Panc1 (cell line): ENCODE data around the gene SLX4IP. TPM values are rescaled to one million over a fixed set of nuclear protein-coding genes. Genes with fewer than 3 reads are reported as not detected.

Experiments used
- ATAC-seq: fragments of 200-7000 bp; cut with Tn5 transposase; 2 replicates; pipeline ENCODE4 v1.9.1; 2020; ENCODE audit warnings: mild to moderate bottlenecking, moderate library complexity
- BruUV-seq: library from RNA; stranded (reverse); fragments of 400-500 nt; replicated peaks from 2 replicates; lab custom pipeline; 2021; lab: Mats Ljungman, UMichigan
- CTCF ChIA-PET: fragments of 300-600 bp; sonication (Branson Sonifier 250); formaldehyde crosslinking; loops from one replicate; lab custom pipeline; 2022; ENCODE audit warnings: antibody characterized with exemption; lab: Charles Lee
- POLR2A ChIA-PET: fragments of 300-600 bp; sonication (Branson Sonifier 250); formaldehyde crosslinking; loops from one replicate; lab custom pipeline; 2022; ENCODE audit warnings: antibody characterized with exemption; lab: Charles Lee
- DNase-seq: peaks from one replicate; pipeline ENCODE4 v3.0.0-alpha.2; 2010; ENCODE audit warnings: low read depth, low spot score
- H3K27ac ChIP-seq: 2 replicates; pipeline ENCODE4 v1.5.1; 2011; ENCODE audit warnings: mild to moderate bottlenecking, low read length, inconsistent platforms
- H3K27me3 ChIP-seq: fragments of 200-500 bp; sonication (Bioruptor generic); 2 replicates; pipeline ENCODE4 v1.6.0; 2014; ENCODE audit warnings: low read length, inconsistent platforms; ENCODE audit not compliant: control insufficient read depth, insufficient read depth
- H3K36me3 ChIP-seq: fragments of 200-500 bp; sonication (Bioruptor generic); 2 replicates; pipeline ENCODE4 v1.5.1; 2014; ENCODE audit warnings: inconsistent platforms, mild to moderate bottlenecking, low read length, moderate library complexity; ENCODE audit not compliant: control insufficient read depth, insufficient read depth
- H3K4me1 ChIP-seq: 2 replicates; pipeline ENCODE4 v1.5.1; 2011; ENCODE audit warnings: inconsistent platforms, mild to moderate bottlenecking, low read length, moderate library complexity; ENCODE audit not compliant: control insufficient read depth, insufficient read depth
- H3K4me3 ChIP-seq, 2 experiments: 2 replicates each; pipeline ENCODE4 v1.5.1; 2011 to 2012; ENCODE audit warnings: low read depth in 2 of 2, low read length in 2 of 2, mild to moderate bottlenecking in 2 of 2, inconsistent platforms in 1 of 2, moderate library complexity in 1 of 2
- H3K9me3 ChIP-seq: fragments of 200-500 bp; sonication (Bioruptor generic); 2 replicates; pipeline ENCODE4 v1.5.1; 2014; ENCODE audit warnings: low read depth, mild to moderate bottlenecking, inconsistent platforms, low read length, moderate library complexity; ENCODE audit not compliant: control insufficient read depth, insufficient read depth
- POLR2AphosphoS5 ChIP-seq: IDR thresholded peaks from 2 replicates; pipeline ENCODE4 v1.6.1; 2012; ENCODE audit warnings: mild to moderate bottlenecking, low read depth, low read length, moderate library complexity
- SIN3A ChIP-seq: IDR thresholded peaks from 2 replicates; pipeline ENCODE4 v1.6.1; 2012; ENCODE audit warnings: low read depth, mild to moderate bottlenecking, low read length, moderate library complexity, borderline replicate concordance; ENCODE audit not compliant: insufficient read depth
- TCF7L2 ChIP-seq: IDR thresholded peaks from 2 replicates; pipeline ENCODE4 v1.6.1; 2011; ENCODE audit warnings: mild to moderate bottlenecking, low read depth, low read length, inconsistent platforms
- in situ Hi-C: cut with HindIII; loops from 2 replicates; pipeline ENCODE4 v1.10.0; 2016; ENCODE audit warnings: low sequenced_read_pairs, low pct_unique_long_range_greater_than_20kb
- intact Hi-C: fragments of 100-400 bp; cut with micrococcal nuclease; formaldehyde crosslinking; loops from one replicate; pipeline ENCODE4 v1.10.0; 2022; ENCODE audit not compliant: unreplicated experiment
- total RNA-seq: library from RNA; stranded (reverse); gene quantifications from one replicate; pipeline ENCODE4 v1.2.1, GENCODE V29; 2021; ENCODE audit not compliant: unreplicated experiment
- TF ChIP-seq, protein P1 (sequence below), 2 experiments: IDR thresholded peaks; 2 replicates each; pipeline ENCODE4 v1.6.1; 2011 to 2012; ENCODE audit warnings: low read depth in 2 of 2, control low read depth in 1 of 2, low read length in 1 of 2, mild to moderate bottlenecking in 1 of 2, moderate library complexity in 1 of 2; ENCODE audit not compliant: insufficient read depth in 1 of 2
- TF ChIP-seq, protein P2 (sequence below): fragments of 450-650 bp; IDR thresholded peaks from 2 replicates; pipeline ENCODE4 v1.5.1; 2017; ENCODE audit warnings: mild to moderate bottlenecking

The SLX4IP gene
- total RNA-seq, 1 experiment from 2014 or later, result 5.4 TPM

DNA sequence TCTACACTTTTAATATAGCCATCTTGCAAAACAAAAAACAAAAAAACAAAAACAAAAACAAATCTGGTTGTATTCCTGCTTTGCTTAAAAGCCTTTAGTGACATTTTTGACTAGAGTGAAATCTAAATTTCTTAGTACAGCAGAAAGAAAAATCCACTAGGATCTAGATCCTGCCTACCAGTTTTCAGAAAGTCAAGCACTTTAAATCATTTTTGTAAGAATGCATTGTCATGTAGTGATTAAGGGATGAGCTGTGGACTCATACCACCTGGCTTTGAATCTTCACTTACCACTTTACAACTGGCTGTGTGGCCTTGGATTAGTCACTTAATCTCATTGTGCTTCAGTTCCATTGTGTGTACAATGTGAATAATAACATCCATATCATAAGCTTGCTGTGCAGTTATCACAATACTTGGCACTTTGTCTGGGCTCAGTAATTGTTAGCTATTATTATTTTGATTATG is 5.1 kb upstream of the SLX4IP start:
- intact Hi-C loops (loop anchor here (5.0 kb wide), 1 partner anchor 113 kb away; no protein-coding TSS in a partner anchor), in situ Hi-C loops (no loop called here)
- H3K4me1 ChIP-seq, result peaks cover 7% of the 10 kb centered on the region; the same call in 1 of the 2 replicates
- H3K27me3 ChIP-seq, result no peaks in the 10 kb centered on the region
- no peak overlapping the region for H3K4me3 ChIP-seq
- no peak for DNase-seq
- POLR2A ChIA-PET, result no interaction called here
- H3K27ac ChIP-seq, result no peak overlapping the region
- CTCF ChIA-PET, result no interaction called here
- no peak for ATAC-seq
- no peaks in the 10 kb centered on the region; the same call in 1 of the 2 replicates for H3K36me3 ChIP-seq
- no TSS peak for BruUV-seq
- TF ChIP-seq POLR2AphosphoS5 (no peak), TCF7L2 (no peak), SIN3A (no peak)
- TF ChIP-seq, protein P1, sequence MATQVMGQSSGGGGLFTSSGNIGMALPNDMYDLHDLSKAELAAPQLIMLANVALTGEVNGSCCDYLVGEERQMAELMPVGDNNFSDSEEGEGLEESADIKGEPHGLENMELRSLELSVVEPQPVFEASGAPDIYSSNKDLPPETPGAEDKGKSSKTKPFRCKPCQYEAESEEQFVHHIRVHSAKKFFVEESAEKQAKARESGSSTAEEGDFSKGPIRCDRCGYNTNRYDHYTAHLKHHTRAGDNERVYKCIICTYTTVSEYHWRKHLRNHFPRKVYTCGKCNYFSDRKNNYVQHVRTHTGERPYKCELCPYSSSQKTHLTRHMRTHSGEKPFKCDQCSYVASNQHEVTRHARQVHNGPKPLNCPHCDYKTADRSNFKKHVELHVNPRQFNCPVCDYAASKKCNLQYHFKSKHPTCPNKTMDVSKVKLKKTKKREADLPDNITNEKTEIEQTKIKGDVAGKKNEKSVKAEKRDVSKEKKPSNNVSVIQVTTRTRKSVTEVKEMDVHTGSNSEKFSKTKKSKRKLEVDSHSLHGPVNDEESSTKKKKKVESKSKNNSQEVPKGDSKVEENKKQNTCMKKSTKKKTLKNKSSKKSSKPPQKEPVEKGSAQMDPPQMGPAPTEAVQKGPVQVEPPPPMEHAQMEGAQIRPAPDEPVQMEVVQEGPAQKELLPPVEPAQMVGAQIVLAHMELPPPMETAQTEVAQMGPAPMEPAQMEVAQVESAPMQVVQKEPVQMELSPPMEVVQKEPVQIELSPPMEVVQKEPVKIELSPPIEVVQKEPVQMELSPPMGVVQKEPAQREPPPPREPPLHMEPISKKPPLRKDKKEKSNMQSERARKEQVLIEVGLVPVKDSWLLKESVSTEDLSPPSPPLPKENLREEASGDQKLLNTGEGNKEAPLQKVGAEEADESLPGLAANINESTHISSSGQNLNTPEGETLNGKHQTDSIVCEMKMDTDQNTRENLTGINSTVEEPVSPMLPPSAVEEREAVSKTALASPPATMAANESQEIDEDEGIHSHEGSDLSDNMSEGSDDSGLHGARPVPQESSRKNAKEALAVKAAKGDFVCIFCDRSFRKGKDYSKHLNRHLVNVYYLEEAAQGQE (IDR thresholded peaks at IDR 0.05; ENCODE audit: insufficient read depth in 1 of 2, low read depth in 2 of 2, low read length in 1 of 2), result no peak
- TF ChIP-seq, protein P2, sequence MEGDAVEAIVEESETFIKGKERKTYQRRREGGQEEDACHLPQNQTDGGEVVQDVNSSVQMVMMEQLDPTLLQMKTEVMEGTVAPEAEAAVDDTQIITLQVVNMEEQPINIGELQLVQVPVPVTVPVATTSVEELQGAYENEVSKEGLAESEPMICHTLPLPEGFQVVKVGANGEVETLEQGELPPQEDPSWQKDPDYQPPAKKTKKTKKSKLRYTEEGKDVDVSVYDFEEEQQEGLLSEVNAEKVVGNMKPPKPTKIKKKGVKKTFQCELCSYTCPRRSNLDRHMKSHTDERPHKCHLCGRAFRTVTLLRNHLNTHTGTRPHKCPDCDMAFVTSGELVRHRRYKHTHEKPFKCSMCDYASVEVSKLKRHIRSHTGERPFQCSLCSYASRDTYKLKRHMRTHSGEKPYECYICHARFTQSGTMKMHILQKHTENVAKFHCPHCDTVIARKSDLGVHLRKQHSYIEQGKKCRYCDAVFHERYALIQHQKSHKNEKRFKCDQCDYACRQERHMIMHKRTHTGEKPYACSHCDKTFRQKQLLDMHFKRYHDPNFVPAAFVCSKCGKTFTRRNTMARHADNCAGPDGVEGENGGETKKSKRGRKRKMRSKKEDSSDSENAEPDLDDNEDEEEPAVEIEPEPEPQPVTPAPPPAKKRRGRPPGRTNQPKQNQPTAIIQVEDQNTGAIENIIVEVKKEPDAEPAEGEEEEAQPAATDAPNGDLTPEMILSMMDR, result no peak
- no peaks in the 10 kb centered on the region for H3K9me3 ChIP-seq

DNA sequence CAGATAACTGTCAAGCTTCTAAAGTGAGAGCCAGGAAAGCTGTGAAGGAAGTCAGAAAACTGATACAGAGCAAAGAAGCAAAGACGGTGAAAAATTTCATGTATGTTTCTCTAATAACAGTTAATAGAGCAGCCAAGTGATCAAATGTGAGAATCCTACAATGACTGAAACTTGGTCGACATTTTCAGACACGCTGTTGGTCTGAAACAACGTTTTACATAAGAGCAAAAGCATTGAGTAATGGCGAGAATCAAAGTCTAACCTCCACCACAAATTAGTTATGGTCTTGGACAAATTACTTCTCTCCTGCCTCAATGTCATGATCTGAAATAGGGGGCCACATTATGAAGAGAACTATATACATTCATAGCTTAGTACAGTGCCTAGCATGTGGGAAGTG is 4.4 kb upstream of the SLX4IP start:
- in situ Hi-C loops, result no loop called here
- ATAC-seq (no peak), DNase-seq (no peak)
- ChIA-PET CTCF (no interaction called here), POLR2A (no interaction called here)
- H3K27ac ChIP-seq, result no peak overlapping the region
- intact Hi-C loops, result no loop called here
- TF ChIP-seq POLR2AphosphoS5 (no peak), SIN3A (no peak), TCF7L2 (no peak)
- TF ChIP-seq, protein P1 (IDR thresholded peaks at IDR 0.05; ENCODE audit: insufficient read depth in 1 of 2, low read depth in 2 of 2, low read length in 1 of 2), result no peak
- TF ChIP-seq, protein P2, result no peak
- H3K4me3 ChIP-seq, result no peak overlapping the region
- H3K9me3 ChIP-seq, result no peaks in the 10 kb centered on the region
- H3K4me1 ChIP-seq, result peaks cover 7% of the 10 kb centered on the region
- no TSS peak for BruUV-seq
- peaks cover 3% of the 10 kb centered on the region; the same call in 1 of the 2 replicates for H3K36me3 ChIP-seq
- H3K27me3 ChIP-seq, result no peaks in the 10 kb centered on the region
